HEK293 (cell line): ENCODE measurements around the gene KLRC3.
"Not testable (repeated sequence)": the region's sequence is repeated elsewhere in the genome, so short reads cannot be mapped to it uniquely, and the experiment has no call there.

Source experiments
- CTCF ChIA-PET: fragments of 350-600 bp; formaldehyde crosslinking; extraction: SDS; loops from one replicate; lab custom pipeline; 2021; ENCODE audit warnings: antibody characterized with exemption; lab: Yijun Ruan, JAX
- POLR2A ChIA-PET: fragments of 300-600 bp; formaldehyde crosslinking; extraction: SDS; loops from one replicate; lab custom pipeline; 2020; ENCODE audit warnings: antibody characterized with exemption, inconsistent platforms; lab: Yijun Ruan, JAX
- H3K27ac ChIP-seq: fragments of 200-500 bp; sonication (Bioruptor generic); 2 replicates; pipeline ENCODE4 v1.5.1; 2014; ENCODE audit warnings: low read depth, low read length, control low read depth, inconsistent platforms; ENCODE audit errors: extremely low read depth
- H3K36me3 ChIP-seq, 2 experiments: fragments of 200-500 bp in 1 of 2; sonication (Bioruptor generic) in 1 of 2; 1 replicate in 1 of 2; 2 replicates in 1 of 2; pipeline ENCODE4 v1.5.1; 2014 to 2017; ENCODE audit warnings: inconsistent platforms in 2 of 2, low read length in 2 of 2; ENCODE audit not compliant: control insufficient read depth in 2 of 2, insufficient read depth in 1 of 2
- H3K4me1 ChIP-seq: fragments of 200-500 bp; sonication (Bioruptor generic); 2 replicates; pipeline ENCODE4 v1.5.1; 2014; ENCODE audit warnings: mild to moderate bottlenecking, low read length, inconsistent platforms; ENCODE audit not compliant: control insufficient read depth, insufficient read depth
- H3K4me3 ChIP-seq: 2 replicates; pipeline ENCODE4 v1.5.1; 2011; ENCODE audit warnings: low read depth, mild to moderate bottlenecking, control low read depth, low read length, moderate library complexity
- H3K9me3 ChIP-seq: fragments of 200-500 bp; sonication (Bioruptor generic); 2 replicates; pipeline ENCODE4 v1.5.1; 2014; ENCODE audit warnings: low read depth, low read length, inconsistent platforms; ENCODE audit not compliant: control insufficient read depth, insufficient read depth
- ZBTB48 ChIP-seq: fragments of 450-650 bp; formaldehyde crosslinking; IDR thresholded peaks from 2 replicates; pipeline ENCODE4 v1.5.1; 2016; ENCODE audit warnings: missing biosample characterization, missing genetic modification characterization
- ZNF335 ChIP-seq: fragments of 450-650 bp; formaldehyde crosslinking; conservative IDR thresholded peaks from 2 replicates; pipeline ENCODE4 v1.5.1; 2016; ENCODE audit warnings: missing biosample characterization, missing genetic modification characterization

The KLRC3 gene

GRCh38 chr12:10441144-10441543, 20.7 kb upstream of the KLRC3 start:
- H3K4me1 ChIP-seq, CTCF ChIA-PET, H3K4me3 ChIP-seq, H3K9me3 ChIP-seq, H3K27ac ChIP-seq, POLR2A ChIA-PET, H3K36me3 ChIP-seq: not testable (repeated sequence)

- H3K4me3 ChIP-seq, H3K27ac ChIP-seq, H3K9me3 ChIP-seq, H3K36me3 ChIP-seq, H3K4me1 ChIP-seq, POLR2A ChIA-PET, CTCF ChIA-PET: not testable (repeated sequence)
These were observed 19.3 kb upstream of the KLRC3 start for GRCh38 chr12:10439608-10440274.

- H3K27ac ChIP-seq, result not testable (repeated sequence)
These were observed 17.2 kb upstream of the KLRC3 start for GRCh38 chr12:10437601-10438000.

GRCh38 chr12:10435816-10436215, 15.4 kb upstream of the KLRC3 start, which contains the start of gene KLRC2:
KLRC2 (minus strand) TSS chr12:10436010; CDS start chr12:10435986, 24 bp downstream.
- H3K4me1 ChIP-seq, H3K4me3 ChIP-seq, CTCF ChIA-PET, H3K27ac ChIP-seq, H3K36me3 ChIP-seq, POLR2A ChIA-PET, H3K9me3 ChIP-seq: not testable (repeated sequence)
- TF ChIP-seq ZNF335 (tag by site-specific recombination), result 0 out of 2 replicates have a peak, but pooled peaks have one; percentile 3
- TF ChIP-seq ZBTB48 (tag by site-specific recombination), result 0 out of 2 replicates have a peak, but pooled peaks have one; percentile 34

More at GRCh38 chr12:10437601-10438000, 17.2 kb upstream of the KLRC3 start:
- H3K4me1 ChIP-seq, POLR2A ChIA-PET, CTCF ChIA-PET, H3K9me3 ChIP-seq, H3K36me3 ChIP-seq, H3K4me3 ChIP-seq: not testable (repeated sequence)

GRCh38 chr12:10430623-10431022, 10.2 kb upstream of the KLRC3 start:
- H3K9me3 ChIP-seq, H3K4me3 ChIP-seq, H3K4me1 ChIP-seq, H3K27ac ChIP-seq, POLR2A ChIA-PET, H3K36me3 ChIP-seq: not testable (repeated sequence)
- CTCF ChIA-PET, result interaction anchor here (0.7 kb wide), 1 partner anchor 113 kb away, joined by 4 read pairs; no protein-coding TSS in a partner anchor

GRCh38 chr12:10425938-10426337, 5.5 kb upstream of the KLRC3 start:
- H3K4me3 ChIP-seq, H3K9me3 ChIP-seq, CTCF ChIA-PET, H3K36me3 ChIP-seq, H3K27ac ChIP-seq, POLR2A ChIA-PET, H3K4me1 ChIP-seq: not testable (repeated sequence)

- POLR2A ChIA-PET, H3K9me3 ChIP-seq, H3K36me3 ChIP-seq, H3K27ac ChIP-seq, H3K4me3 ChIP-seq, CTCF ChIA-PET, H3K4me1 ChIP-seq: not testable (repeated sequence)
These were observed 4.0 kb upstream of the KLRC3 start for GRCh38 chr12:10424260-10424899.

GRCh38 chr12:10422159-10422558, 1.8 kb upstream of the KLRC3 start:
- H3K4me1 ChIP-seq, H3K36me3 ChIP-seq, H3K4me3 ChIP-seq, H3K9me3 ChIP-seq, H3K27ac ChIP-seq, POLR2A ChIA-PET, CTCF ChIA-PET: not testable (repeated sequence)
